Measurements from ENCODE around the gene SIVA1.

SIVA1 gene

DNA sequence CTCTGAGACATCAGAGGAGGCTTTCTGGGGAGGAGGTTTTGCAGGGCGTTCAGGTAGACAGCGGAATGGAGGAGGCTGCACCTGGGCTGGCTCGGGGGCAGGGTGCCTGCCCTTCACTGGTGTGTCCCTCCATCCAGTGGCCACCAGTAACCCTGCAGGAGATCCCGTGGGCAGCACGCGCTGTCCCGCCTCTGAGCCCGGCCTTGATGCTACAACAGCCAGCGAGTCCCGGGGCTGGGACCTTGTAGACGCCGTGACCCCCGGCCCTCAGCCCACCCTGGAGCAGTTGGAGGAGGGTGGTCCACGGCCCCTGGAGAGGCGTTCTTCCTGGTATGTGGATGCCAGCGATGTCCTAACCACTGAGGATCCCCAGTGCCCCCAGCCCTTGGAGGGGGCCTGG lies 38.9 kb upstream of the SIVA1 start:
- CTCF ChIA-PET, result no interaction called here
- H3K4me3 Mint-ChIP-seq, result no peak overlapping the region
- no peak for DNase-seq
- H3K27ac Mint-ChIP-seq, result no peak overlapping the region
- H3K27me3 Mint-ChIP-seq, result no peaks in the 10 kb centered on the region
- H3K36me3 Mint-ChIP-seq, result peaks cover 22% of the 10 kb centered on the region
- H3K9me3 Mint-ChIP-seq, result no peaks in the 10 kb centered on the region
- no peaks in the 10 kb centered on the region for H3K4me1 Mint-ChIP-seq

- peaks cover 23% of the 10 kb centered on the region for H3K36me3 Mint-ChIP-seq
Observed at GRCh38 chr14:104714681-104715080, 38.3 kb upstream of the SIVA1 start.

GRCh38 chr14:104715416-104715815 lies 37.5 kb upstream of the SIVA1 start:
- no peaks in the 10 kb centered on the region for H3K9me3 Mint-ChIP-seq
- CTCF ChIA-PET, result interaction anchor here (0.6 kb wide), 1 partner anchor 85 kb away, joined by 3 read pairs; no protein-coding TSS in a partner anchor
- H3K27ac Mint-ChIP-seq, result no peak overlapping the region
- peaks cover 23% of the 10 kb centered on the region for H3K36me3 Mint-ChIP-seq
- no peak for DNase-seq
- H3K4me3 Mint-ChIP-seq, result no peak overlapping the region
- no peaks in the 10 kb centered on the region for H3K27me3 Mint-ChIP-seq
- no peaks in the 10 kb centered on the region for H3K4me1 Mint-ChIP-seq

More at GRCh38 chr14:104714681-104715080, 38.3 kb upstream of the SIVA1 start:
- H3K4me1 Mint-ChIP-seq, result no peaks in the 10 kb centered on the region
- CTCF ChIA-PET, result no interaction called here
- no peaks in the 10 kb centered on the region for H3K27me3 Mint-ChIP-seq
- H3K4me3 Mint-ChIP-seq, result no peak overlapping the region
- no peaks in the 10 kb centered on the region for H3K9me3 Mint-ChIP-seq
- no peak for DNase-seq
- H3K27ac Mint-ChIP-seq, result no peak overlapping the region

DNA sequence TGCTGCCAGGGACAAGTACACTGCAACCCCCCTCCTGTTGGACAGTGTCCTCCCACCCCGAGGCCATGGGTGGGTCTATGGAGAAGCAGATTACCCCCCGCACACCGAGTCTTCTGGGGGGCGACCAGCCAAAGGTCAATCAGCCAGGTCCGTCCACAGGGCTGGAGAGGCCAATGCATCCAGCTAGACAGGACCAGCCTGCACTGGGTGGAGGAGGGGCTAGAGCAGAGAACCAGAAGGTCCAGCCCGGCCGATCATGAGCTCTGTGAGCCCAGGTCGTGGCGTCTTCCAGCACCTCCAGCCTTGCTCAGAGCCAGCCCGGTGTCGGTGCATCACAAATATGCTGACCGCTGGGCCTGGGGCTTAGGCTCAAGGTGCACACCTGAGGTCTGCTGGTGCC lies 37.1 kb upstream of the SIVA1 start:
- Mint-ChIP-seq H3K27me3 (no peaks in the 10 kb centered on the region), H3K4me1 (no peaks in the 10 kb centered on the region), H3K27ac (no peak overlapping the region), H3K36me3 (peaks cover 21% of the 10 kb centered on the region), H3K9me3 (no peaks in the 10 kb centered on the region), H3K4me3 (no peak overlapping the region)
- DNase-seq, result no peak
- CTCF ChIA-PET, result interaction anchor here (0.6 kb wide), 1 partner anchor 86 kb away, joined by 3 read pairs; no protein-coding TSS in a partner anchor

DNA sequence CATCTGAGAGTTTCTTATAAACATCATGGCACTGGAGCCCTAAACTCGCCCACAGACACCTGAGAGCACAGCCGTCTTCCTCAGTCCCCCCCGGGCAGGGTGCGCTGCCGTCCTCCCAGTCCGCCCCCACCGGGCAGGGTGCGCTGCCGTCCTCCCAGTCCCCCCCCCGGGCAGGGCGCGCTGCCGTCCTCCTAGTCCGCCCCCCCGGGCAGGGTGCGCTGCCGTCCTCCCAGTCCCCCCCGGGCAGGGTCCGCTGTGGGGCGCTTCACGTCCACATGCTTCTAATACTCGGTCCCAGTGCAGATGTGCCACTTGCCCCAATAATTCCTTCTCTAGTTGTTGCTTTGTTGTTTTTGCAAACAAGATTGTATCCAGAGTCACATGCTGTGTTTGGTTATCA lies 35.8 kb upstream of the SIVA1 start:
- H3K36me3 Mint-ChIP-seq, result peaks cover 21% of the 10 kb centered on the region
- no peak for DNase-seq
- H3K4me1 Mint-ChIP-seq, result no peaks in the 10 kb centered on the region
- no peaks in the 10 kb centered on the region for H3K27me3 Mint-ChIP-seq
- peak overlapping the region; percentile 59 for H3K27ac Mint-ChIP-seq
- CTCF ChIA-PET, result no interaction called here
- no peaks in the 10 kb centered on the region for H3K9me3 Mint-ChIP-seq
- H3K4me3 Mint-ChIP-seq, result no peak overlapping the region

- CTCF ChIA-PET, result no interaction called here
- Mint-ChIP-seq H3K4me3 (no peak overlapping the region), H3K27ac (no peak overlapping the region)
Observed at GRCh38 chr14:104717646-104718045, 35.3 kb upstream of the SIVA1 start.

GRCh38 chr14:104718147-104718546 lies 34.8 kb upstream of the SIVA1 start:
- Mint-ChIP-seq H3K9me3 (no peaks in the 10 kb centered on the region), H3K27ac (peak overlapping the region; percentile 62), H3K36me3 (peaks cover 22% of the 10 kb centered on the region), H3K4me3 (no peak overlapping the region), H3K4me1 (no peaks in the 10 kb centered on the region), H3K27me3 (no peaks in the 10 kb centered on the region)
- DNase-seq, result no peak
- CTCF ChIA-PET, result no interaction called here

More at GRCh38 chr14:104717646-104718045, 35.3 kb upstream of the SIVA1 start:
- no peaks in the 10 kb centered on the region for H3K27me3 Mint-ChIP-seq
- H3K9me3 Mint-ChIP-seq, result no peaks in the 10 kb centered on the region
- peaks cover 22% of the 10 kb centered on the region for H3K36me3 Mint-ChIP-seq
- H3K4me1 Mint-ChIP-seq, result no peaks in the 10 kb centered on the region
- DNase-seq, result no peak

GRCh38 chr14:104718871-104719270 lies 34.1 kb upstream of the SIVA1 start:
- Mint-ChIP-seq H3K4me3 (no peak overlapping the region), H3K27me3 (no peaks in the 10 kb centered on the region), H3K27ac (no peak overlapping the region), H3K4me1 (no peaks in the 10 kb centered on the region), H3K36me3 (peaks cover 18% of the 10 kb centered on the region), H3K9me3 (no peaks in the 10 kb centered on the region)
- CTCF ChIA-PET, result no interaction called here
- DNase-seq, result no peak

GRCh38 chr14:104719343-104719742 lies 33.6 kb upstream of the SIVA1 start:
- Mint-ChIP-seq H3K36me3 (peaks cover 16% of the 10 kb centered on the region), H3K27ac (no peak overlapping the region), H3K4me1 (no peaks in the 10 kb centered on the region), H3K9me3 (no peaks in the 10 kb centered on the region), H3K27me3 (no peaks in the 10 kb centered on the region), H3K4me3 (no peak overlapping the region)
- CTCF ChIA-PET, result no interaction called here
- DNase-seq, result no peak

- Mint-ChIP-seq H3K4me1 (no peaks in the 10 kb centered on the region), H3K27me3 (peaks cover 20% of the 10 kb centered on the region), H3K36me3 (peaks cover 14% of the 10 kb centered on the region), H3K4me3 (no peak overlapping the region), H3K9me3 (no peaks in the 10 kb centered on the region), H3K27ac (peak overlapping the region; percentile 19)
- CTCF ChIA-PET, result interaction anchor here (0.9 to 1.8 kb wide), 3 partner anchors 11 to 31 kb away, joined by 4 to 5 read pairs (median 4); partner anchors contain the start of gene SIVA1
- DNase-seq, result no peak
Observed at GRCh38 chr14:104721505-104722431, 31.2 kb upstream of the SIVA1 start.

- peaks cover 6% of the 10 kb centered on the region for H3K36me3 Mint-ChIP-seq
- DNase-seq, result no peak
- no peak overlapping the region for H3K27ac Mint-ChIP-seq
- H3K4me3 Mint-ChIP-seq, result no peak overlapping the region
- CTCF ChIA-PET, result interaction anchor here (1.2 to 1.8 kb wide), 4 partner anchors 13 to 103 kb away, joined by 3 to 5 read pairs (median 4); partner anchors contain the start of gene SIVA1
- no peaks in the 10 kb centered on the region for H3K4me1 Mint-ChIP-seq
- no peaks in the 10 kb centered on the region for H3K9me3 Mint-ChIP-seq
- H3K27me3 Mint-ChIP-seq, result peaks cover 29% of the 10 kb centered on the region
Observed at GRCh38 chr14:104722938-104723650, 29.9 kb upstream of the SIVA1 start.

DNA sequence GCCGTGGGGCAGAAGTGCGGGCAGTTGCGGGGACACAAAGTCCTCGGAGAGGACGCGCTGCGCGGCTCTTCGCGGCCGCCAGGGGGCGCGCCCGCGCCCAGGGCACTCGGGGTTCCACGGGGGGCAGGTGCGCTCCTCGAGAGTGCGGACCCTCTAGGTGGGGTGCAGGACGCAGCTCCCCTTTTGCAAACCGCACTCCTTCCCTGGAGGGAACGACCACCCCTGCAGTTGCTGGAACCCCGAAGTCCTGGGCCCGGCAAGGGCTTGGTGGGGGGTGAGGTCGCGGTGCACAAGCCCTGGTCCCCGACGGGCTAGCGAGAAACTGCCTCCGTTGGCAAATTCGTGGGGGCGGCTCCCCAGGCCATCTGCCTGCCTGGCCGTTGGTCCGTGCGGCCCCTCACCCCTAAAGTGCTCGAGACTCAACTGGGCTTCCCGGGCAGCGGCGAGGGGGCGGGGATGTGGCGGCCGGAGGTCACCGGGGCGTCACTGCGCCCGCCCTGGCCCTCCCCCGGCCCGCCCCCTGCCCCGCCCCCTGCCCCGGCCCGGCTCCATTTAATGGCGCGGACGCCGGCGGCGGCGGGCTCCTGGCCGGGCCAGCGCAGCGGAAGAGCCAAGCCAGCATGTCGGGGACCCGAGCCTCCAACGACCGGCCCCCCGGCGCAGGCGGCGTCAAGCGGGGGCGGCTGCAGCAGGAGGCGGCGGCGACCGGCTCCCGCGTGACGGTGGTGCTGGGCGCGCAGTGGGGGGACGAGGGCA lies 29.1 kb upstream of the SIVA1 start, which contains the start of gene ADSS1:
Gene ADSS1, plus strand, starts transcription at position 579 of the 756 bp plus-strand sequence. Its CDS starts 42 bp downstream, at position 621.
- Mint-ChIP-seq H3K27ac (no peak within 1 kb of the TSS), H3K9me3 (no peaks in the 10 kb centered on the region), H3K36me3 (peaks cover 6% of the 10 kb centered on the region), H3K4me3 (peak within 1 kb of the TSS; percentile 41), H3K27me3 (peaks cover 29% of the 10 kb centered on the region), H3K4me1 (no peaks in the 10 kb centered on the region)
- DNase-seq, result peak; percentile 79
- CTCF ChIA-PET, result interaction anchor here (1.2 to 1.6 kb wide), 2 partner anchors 26 to 102 kb away, joined by 3 to 4 read pairs; no protein-coding TSS in a partner anchor

GRCh38 chr14:104724407-104724980 lies 28.5 kb upstream of the SIVA1 start:
- peak; percentile 50 for DNase-seq
- CTCF ChIA-PET, result interaction anchor here (1.0 to 1.6 kb wide), 4 partner anchors 11 to 101 kb away, joined by 3 to 4 read pairs (median 3); no protein-coding TSS in a partner anchor

More at GRCh38 chr14:104724407-104724980, 28.5 kb upstream of the SIVA1 start:
- Mint-ChIP-seq H3K27me3 (peaks cover 29% of the 10 kb centered on the region), H3K36me3 (peaks cover 6% of the 10 kb centered on the region), H3K27ac (no peak overlapping the region), H3K9me3 (no peaks in the 10 kb centered on the region), H3K4me3 (peak overlapping the region; percentile 37), H3K4me1 (no peaks in the 10 kb centered on the region)
